Measurements from ENCODE around the gene GXYLT2. TPM values are rescaled to one million over a fixed set of nuclear protein-coding genes. Genes with fewer than 3 reads are reported as not detected.
"Not testable (repeated sequence)": the region's sequence is repeated elsewhere in the genome, so short reads cannot be mapped to it uniquely, and the experiment has no call there.

Gene GXYLT2
- total and polyA plus RNA-seq, 9 donors = 20.0 to 41.1 (median 29.8) TPM

DNA sequence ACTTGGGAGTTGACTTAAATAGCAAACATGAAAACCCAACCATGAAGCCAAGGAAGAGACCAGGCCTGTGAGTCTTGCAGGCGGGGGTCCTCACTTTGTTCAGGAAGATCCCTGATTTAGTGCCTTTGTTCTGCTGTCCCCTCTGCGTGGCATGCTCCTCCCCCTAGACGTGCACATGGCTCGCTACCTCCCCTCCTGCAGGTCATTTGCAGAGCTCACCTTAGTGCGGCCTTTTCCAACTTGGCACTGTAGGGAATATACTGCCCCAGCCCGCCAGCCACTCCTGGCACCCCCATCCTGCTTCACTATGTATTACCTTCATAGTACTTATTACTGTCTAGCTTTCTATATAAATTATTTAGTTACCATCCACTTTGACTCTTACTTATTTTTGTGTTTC lies 18.3 kb downstream of the GXYLT2 start:
- peaks cover 10% of the 10 kb centered on the region for H3K36me3 ChIP-seq (ENCODE audit: control insufficient read depth, insufficient read depth, low read length)
- peaks cover 39% of the 10 kb centered on the region for H3K4me1 ChIP-seq (ENCODE audit: control insufficient read depth, insufficient read depth, low read length)
- no peak overlapping the region for H3K27ac ChIP-seq (ENCODE audit: low read length)
- WGBS (ENCODE audit: insufficient coverage) = 90% methylated on average over 6 of the region's 6 CpGs
- no peak overlapping the region for H3K4me3 ChIP-seq (ENCODE audit: low read length)
- no peak for DNase-seq
- no peaks in the 10 kb centered on the region for H3K9me3 ChIP-seq (replicated peaks; ENCODE audit: control insufficient read depth, low read depth, low read length)
- no peaks in the 10 kb centered on the region for H3K27me3 ChIP-seq (ENCODE audit: control insufficient read depth, insufficient read depth, low read length)

DNA sequence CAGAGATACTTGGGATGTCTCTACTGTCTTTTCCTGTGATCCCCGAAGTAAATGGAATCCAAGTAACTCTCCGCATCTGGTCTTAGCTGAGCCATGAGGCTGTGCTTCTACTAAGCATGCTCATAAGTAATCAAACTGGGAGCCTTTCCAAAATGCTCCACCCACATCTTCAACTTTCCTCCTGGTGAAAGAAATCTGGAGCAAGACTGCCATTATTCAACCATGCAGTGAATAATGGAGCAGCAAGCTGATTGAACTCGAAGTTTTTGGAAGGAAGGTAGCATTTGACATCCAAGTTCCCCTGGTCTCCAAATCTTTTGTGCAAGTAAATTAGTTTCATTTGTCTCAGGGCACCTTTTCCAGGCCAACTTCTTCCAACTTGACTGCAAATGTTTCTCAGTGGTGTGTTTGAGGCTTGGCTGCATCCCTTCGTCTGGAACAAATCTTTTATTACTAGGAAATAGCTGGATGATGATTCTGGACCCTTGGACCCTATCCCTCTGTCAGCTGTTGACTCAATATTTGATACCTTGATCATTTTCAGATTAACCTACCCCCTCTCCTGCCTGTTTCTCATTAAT lies 19.4 kb downstream of the GXYLT2 start:
- peak overlapping the region; percentile 80 for H3K27ac ChIP-seq (ENCODE audit: low read length)
- H3K9me3 ChIP-seq (replicated peaks; ENCODE audit: control insufficient read depth, low read depth, low read length) = no peaks in the 10 kb centered on the region
- no peaks in the 10 kb centered on the region for H3K27me3 ChIP-seq (ENCODE audit: control insufficient read depth, insufficient read depth, low read length)
- H3K36me3 ChIP-seq (ENCODE audit: control insufficient read depth, insufficient read depth, low read length) = peaks cover 10% of the 10 kb centered on the region
- H3K4me3 ChIP-seq (ENCODE audit: low read length) = no peak overlapping the region
- DNase-seq = peak; percentile 99
- WGBS (ENCODE audit: insufficient coverage) = 15% methylated on average over 3 of the region's 4 CpGs
- H3K4me1 ChIP-seq (ENCODE audit: control insufficient read depth, insufficient read depth, low read length) = peaks cover 39% of the 10 kb centered on the region

DNA sequence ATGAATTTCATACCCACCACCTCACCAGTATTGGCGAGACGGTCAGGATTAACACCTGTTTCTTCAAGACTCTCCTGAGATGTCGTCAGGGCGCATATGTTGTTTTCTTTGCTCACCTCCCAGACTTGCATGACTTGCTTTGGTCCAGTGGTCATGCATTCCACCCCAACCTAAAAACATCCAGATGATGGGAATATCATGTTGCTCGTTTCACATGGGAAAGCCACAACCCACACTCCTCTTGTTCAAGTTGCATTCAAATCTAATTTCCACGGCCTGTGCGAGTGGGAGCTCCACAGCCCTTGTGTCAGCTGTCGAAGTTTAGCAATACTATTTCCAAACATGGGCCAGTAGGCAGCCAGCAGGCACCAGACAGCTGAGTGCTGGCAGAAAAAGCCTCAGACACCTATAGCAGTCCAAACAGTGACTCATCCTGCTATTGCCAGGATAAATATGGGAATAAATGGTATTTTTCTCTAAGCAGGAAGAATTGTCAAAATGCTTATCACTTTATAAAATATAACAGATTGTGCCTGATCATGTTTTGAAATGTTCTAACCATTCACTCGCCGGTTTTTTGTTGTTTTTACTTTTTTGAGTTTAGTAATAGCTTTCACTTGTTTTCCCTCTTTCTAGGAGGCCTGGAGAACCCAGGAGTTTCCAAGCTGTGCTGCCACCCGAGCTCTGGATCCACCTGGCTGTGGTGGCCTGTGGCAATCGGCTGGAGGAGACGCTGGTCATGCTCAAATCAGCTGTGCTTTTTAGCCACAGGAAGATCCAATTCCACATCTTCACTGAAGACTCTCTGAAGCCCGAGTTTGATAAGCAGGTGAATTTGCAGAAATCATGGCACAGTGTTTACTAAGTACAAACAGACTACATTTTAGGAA lies 20.1 kb downstream of the GXYLT2 start:
- 37% methylated on average over 8 of the region's 14 CpGs for WGBS (ENCODE audit: insufficient coverage)
- peak overlapping the region; percentile 80 for H3K27ac ChIP-seq (ENCODE audit: low read length)
- peaks cover 10% of the 10 kb centered on the region for H3K36me3 ChIP-seq (ENCODE audit: control insufficient read depth, insufficient read depth, low read length)
- DNase-seq = peak; percentile 97
- peaks cover 39% of the 10 kb centered on the region for H3K4me1 ChIP-seq (ENCODE audit: control insufficient read depth, insufficient read depth, low read length)
- H3K4me3 ChIP-seq (ENCODE audit: low read length) = no peak overlapping the region
- H3K27me3 ChIP-seq (ENCODE audit: control insufficient read depth, insufficient read depth, low read length) = no peaks in the 10 kb centered on the region
- H3K9me3 ChIP-seq (replicated peaks; ENCODE audit: control insufficient read depth, low read depth, low read length) = no peaks in the 10 kb centered on the region

DNA sequence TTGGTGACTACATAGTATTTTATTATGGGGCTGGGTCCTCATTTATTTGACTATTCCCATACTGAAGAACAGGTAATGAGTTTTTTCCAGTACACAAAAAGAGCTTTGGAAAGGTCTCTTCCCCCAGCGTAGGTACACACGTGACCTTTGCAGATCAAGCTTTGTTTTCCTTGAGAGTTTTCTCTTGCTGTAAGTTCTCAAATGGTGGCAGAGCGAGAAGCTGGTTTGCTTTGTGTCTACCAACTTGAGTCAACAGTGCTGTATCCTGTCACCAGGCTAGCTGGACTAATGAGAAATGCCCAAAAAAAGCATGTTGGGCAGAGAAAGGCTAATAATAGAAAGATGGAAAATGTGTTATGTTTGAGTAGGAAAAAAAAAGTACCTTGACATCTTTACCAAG lies 21.7 kb downstream of the GXYLT2 start:
- H3K27ac ChIP-seq (ENCODE audit: low read length) = no peak overlapping the region
- H3K27me3 ChIP-seq (ENCODE audit: control insufficient read depth, insufficient read depth, low read length) = no peaks in the 10 kb centered on the region
- no peaks in the 10 kb centered on the region for H3K9me3 ChIP-seq (replicated peaks; ENCODE audit: control insufficient read depth, low read depth, low read length)
- no peak for DNase-seq
- H3K36me3 ChIP-seq (ENCODE audit: control insufficient read depth, insufficient read depth, low read length) = peaks cover 10% of the 10 kb centered on the region
- H3K4me3 ChIP-seq (ENCODE audit: low read length) = no peak overlapping the region
- peaks cover 34% of the 10 kb centered on the region for H3K4me1 ChIP-seq (ENCODE audit: control insufficient read depth, insufficient read depth, low read length)
- WGBS (ENCODE audit: insufficient coverage) = 90% methylated on average over 3 of the region's 3 CpGs

DNA sequence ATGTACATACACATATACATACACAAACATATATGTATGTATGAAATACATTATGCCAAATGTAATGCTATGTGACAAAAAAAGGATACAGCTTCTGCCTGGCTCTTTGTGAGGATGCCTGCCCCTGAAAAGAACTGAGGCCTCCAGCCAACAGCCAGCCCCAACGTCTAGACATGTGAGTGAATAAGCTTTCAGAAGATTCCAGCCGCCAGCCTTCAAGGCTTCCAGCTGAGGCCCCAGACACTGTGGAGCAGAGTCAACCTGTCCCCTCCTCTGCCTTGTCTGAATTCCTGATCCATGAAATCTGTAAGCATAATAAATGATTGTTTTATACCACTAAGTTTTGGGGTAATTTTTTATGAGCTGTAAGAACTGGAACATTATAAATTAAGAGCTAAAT lies 24.7 kb downstream of the GXYLT2 start:
- 67% methylated on average over 2 of the region's 2 CpGs for WGBS (ENCODE audit: insufficient coverage)
- Histone ChIP-seq H3K4me3 (ENCODE audit: low read length) (no peak overlapping the region), H3K27me3 (ENCODE audit: control insufficient read depth, insufficient read depth, low read length) (no peaks in the 10 kb centered on the region), H3K4me1 (ENCODE audit: control insufficient read depth, insufficient read depth, low read length) (peaks cover 19% of the 10 kb centered on the region), H3K36me3 (ENCODE audit: control insufficient read depth, insufficient read depth, low read length) (peaks cover 10% of the 10 kb centered on the region), H3K9me3 (replicated peaks; ENCODE audit: control insufficient read depth, low read depth, low read length) (no peaks in the 10 kb centered on the region), H3K27ac (ENCODE audit: low read length) (no peak overlapping the region)
- DNase-seq = no peak

DNA sequence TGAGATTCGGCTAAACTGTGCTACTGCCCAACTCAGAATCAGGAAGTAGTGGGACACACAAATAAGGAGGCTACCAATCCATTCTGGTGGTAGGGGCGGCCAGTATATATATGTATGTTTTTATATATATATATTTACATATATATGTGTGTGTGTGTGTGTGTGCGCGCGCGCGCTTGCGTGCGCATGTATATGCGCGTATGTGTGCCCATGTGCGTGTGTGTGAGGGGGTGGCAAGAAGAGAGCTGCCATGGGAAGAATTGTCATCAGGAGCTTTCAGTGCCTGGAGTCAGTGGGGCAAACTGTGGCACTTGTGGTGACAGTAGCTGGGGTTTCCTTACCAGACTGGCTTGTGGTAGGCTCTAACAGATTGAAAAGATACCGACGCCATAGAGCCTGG lies 26.5 kb downstream of the GXYLT2 start:
- 98% methylated on average over 12 of the region's 14 CpGs for WGBS (ENCODE audit: insufficient coverage)
- H3K9me3 ChIP-seq (replicated peaks; ENCODE audit: control insufficient read depth, low read depth, low read length) = no peaks in the 10 kb centered on the region
- H3K27ac ChIP-seq (ENCODE audit: low read length) = no peak overlapping the region
- H3K36me3 ChIP-seq (ENCODE audit: control insufficient read depth, insufficient read depth, low read length) = peaks cover 3% of the 10 kb centered on the region
- H3K4me1 ChIP-seq (ENCODE audit: control insufficient read depth, insufficient read depth, low read length) = peaks cover 3% of the 10 kb centered on the region
- DNase-seq = no peak
- no peak overlapping the region for H3K4me3 ChIP-seq (ENCODE audit: low read length)
- H3K27me3 ChIP-seq (ENCODE audit: control insufficient read depth, insufficient read depth, low read length) = no peaks in the 10 kb centered on the region

DNA sequence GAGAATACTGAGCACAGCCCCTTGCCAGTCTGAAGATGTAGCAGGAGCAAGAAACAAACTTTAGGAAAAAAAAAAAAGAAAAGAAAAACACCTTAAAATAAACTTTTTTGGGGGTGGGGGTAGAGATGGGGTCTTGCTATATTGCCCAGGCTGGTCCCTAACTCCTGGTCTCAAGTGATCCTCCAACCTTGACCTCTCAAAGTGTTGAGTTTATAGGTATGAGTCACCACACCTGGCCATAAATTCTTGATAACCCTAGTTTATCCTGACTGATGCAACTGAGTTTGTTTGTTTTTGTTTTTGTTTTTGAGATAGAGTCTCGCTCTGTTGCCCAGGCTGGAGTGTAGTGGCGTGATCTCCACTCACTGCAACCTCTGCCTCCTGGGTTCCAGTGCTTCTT lies 28.4 kb downstream of the GXYLT2 start:
- H3K4me3 ChIP-seq (ENCODE audit: low read length) = no peak overlapping the region
- no peaks in the 10 kb centered on the region for H3K9me3 ChIP-seq (replicated peaks; ENCODE audit: control insufficient read depth, low read depth, low read length)
- no peak overlapping the region for H3K27ac ChIP-seq (ENCODE audit: low read length)
- H3K36me3 ChIP-seq (ENCODE audit: control insufficient read depth, insufficient read depth, low read length) = peaks cover 4% of the 10 kb centered on the region
- no peak for DNase-seq
- no peaks in the 10 kb centered on the region for H3K27me3 ChIP-seq (ENCODE audit: control insufficient read depth, insufficient read depth, low read length)
- H3K4me1 ChIP-seq (ENCODE audit: control insufficient read depth, insufficient read depth, low read length) = no peaks in the 10 kb centered on the region
- WGBS (ENCODE audit: insufficient coverage) = 100% methylated on average over 2 of the region's 2 CpGs

DNA sequence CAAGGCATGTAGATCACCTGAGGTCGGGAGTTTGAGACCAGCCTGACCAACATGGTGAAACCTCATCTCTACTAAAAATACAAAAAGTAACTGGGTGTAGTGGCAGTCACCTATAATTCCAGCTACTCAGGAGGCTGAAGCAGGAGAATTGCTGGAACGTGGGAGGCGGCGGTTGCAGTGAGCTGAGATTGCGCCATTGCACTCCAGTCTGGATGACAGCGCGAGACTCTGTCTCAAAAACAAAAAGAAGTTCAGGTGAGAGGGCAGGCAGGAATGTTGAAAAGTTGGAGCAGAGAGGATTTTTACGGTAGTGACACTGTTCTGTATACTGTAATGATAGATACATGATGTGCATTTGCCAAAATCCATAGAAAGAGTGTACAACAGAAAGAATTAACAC lies 31.7 kb downstream of the GXYLT2 start:
- Histone ChIP-seq H3K4me1 (ENCODE audit: control insufficient read depth, insufficient read depth, low read length) (no peaks in the 10 kb centered on the region), H3K9me3 (replicated peaks; ENCODE audit: control insufficient read depth, low read depth, low read length) (no peaks in the 10 kb centered on the region), H3K27ac (ENCODE audit: low read length) (no peak overlapping the region), H3K36me3 (ENCODE audit: control insufficient read depth, insufficient read depth, low read length) (peaks cover 17% of the 10 kb centered on the region), H3K27me3 (ENCODE audit: control insufficient read depth, insufficient read depth, low read length) (no peaks in the 10 kb centered on the region), H3K4me3 (ENCODE audit: low read length) (no peak overlapping the region)
- DNase-seq = no peak
- 98% methylated on average over 6 of the region's 8 CpGs for WGBS (ENCODE audit: insufficient coverage)

DNA sequence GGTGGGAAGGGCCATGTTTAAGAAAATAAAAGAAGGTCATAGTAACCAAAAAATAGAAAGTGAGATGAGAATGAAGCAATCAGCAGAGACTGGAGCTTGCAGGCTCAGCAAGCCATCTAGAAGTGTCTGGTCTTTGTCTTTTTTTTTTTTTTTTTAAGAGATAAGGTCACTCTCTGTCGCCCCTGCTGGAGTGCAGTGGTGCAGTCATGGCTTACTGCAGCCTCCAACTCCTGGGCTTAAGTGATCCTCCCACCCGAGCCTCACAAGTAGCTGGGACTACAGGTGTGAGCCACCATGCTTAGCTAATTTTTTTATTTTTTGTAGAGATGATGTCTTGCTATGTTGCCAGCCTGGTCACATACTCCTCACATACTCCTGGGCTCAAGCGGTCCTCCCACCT lies 36.2 kb downstream of the GXYLT2 start:
- no peak for DNase-seq
- peaks cover 23% of the 10 kb centered on the region for H3K36me3 ChIP-seq (ENCODE audit: control insufficient read depth, insufficient read depth, low read length)
- H3K27me3 ChIP-seq (ENCODE audit: control insufficient read depth, insufficient read depth, low read length) = no peaks in the 10 kb centered on the region
- H3K4me3 ChIP-seq (ENCODE audit: low read length) = no peak overlapping the region
- no peaks in the 10 kb centered on the region for H3K9me3 ChIP-seq (replicated peaks; ENCODE audit: control insufficient read depth, low read depth, low read length)
- H3K4me1 ChIP-seq (ENCODE audit: control insufficient read depth, insufficient read depth, low read length) = no peaks in the 10 kb centered on the region
- WGBS (ENCODE audit: insufficient coverage) = 100% methylated on average over 1 of the region's 3 CpGs
- no peak overlapping the region for H3K27ac ChIP-seq (ENCODE audit: low read length)

DNA sequence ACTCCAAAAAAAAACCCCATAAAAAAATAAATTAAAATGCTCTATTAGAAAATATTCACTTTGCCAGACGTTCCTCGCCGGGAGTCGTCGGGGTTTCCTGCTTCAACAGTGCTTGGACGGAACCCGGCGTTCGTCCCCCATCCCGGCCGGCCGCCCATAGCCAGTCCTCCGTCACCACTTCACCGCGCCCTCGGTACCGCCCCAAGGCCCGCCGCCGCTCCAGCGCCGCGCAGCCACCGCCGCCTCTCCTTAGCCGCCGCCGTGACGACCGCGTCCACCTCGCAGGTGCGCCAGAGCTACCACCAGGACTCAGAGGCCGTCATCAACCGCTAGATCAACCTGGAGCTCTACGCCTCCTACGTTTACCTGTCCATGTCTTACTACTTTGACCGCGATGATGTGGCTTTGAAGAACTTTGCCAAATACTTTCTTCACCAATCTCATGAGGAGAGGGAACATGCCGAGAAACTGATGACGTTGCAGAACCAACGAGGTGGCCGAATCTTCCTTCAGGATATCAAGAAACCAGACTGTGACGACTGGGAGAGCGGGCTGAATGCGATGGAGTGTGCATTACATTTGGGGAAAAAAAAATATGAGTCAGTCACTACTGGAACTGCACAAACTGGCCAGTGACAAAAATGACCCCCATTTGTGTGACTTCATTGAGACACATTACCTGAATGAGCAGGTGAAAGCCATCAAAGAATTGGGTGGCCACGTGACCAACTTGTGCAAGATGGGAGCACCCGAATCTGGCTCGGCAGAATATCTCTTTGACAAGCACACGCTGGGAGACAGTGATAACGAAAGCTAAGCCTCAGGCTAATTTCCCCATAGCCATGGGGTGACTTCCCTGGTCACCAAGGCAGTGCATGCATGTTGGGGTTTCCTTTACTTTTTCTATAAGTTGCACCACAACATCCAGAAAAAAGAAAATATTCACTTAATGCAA lies 41.2 kb downstream of the GXYLT2 start:
- not testable (repeated sequence) for H3K4me3 ChIP-seq (ENCODE audit: low read length); DNase-seq; H3K27ac ChIP-seq (ENCODE audit: low read length); H3K9me3 ChIP-seq (replicated peaks; ENCODE audit: control insufficient read depth, low read depth, low read length); H3K4me1 ChIP-seq (ENCODE audit: control insufficient read depth, insufficient read depth, low read length); H3K27me3 ChIP-seq (ENCODE audit: control insufficient read depth, insufficient read depth, low read length)
- 71% methylated on average over 38 of the region's 51 CpGs for WGBS (ENCODE audit: insufficient coverage)
- peaks cover 12% of the 10 kb centered on the region for H3K36me3 ChIP-seq (ENCODE audit: control insufficient read depth, insufficient read depth, low read length)
